ENCODE measurements around the gene TPBGL.

TPBGL gene

GRCh38 chr11:75276186-75276585 lies 35.6 kb downstream of the TPBGL start:
- H3K27me3 ChIP-seq (replicated peaks) = no peaks in the 10 kb centered on the region
- DNase-seq = no peak
- in situ Hi-C loops (cut with HindIII; ENCODE audit: low pct_ligation_motif_present, low sequenced_read_pairs) = no loop called here
- H3K27ac ChIP-seq = no peak overlapping the region
- no peak for TF ChIP-seq CTCF (IDR thresholded peaks at IDR 0.05; ENCODE audit: low read depth, low read length, missing control alignments)
- no peak overlapping the region for H3K4me3 ChIP-seq (ENCODE audit: low read depth, low read length)
- H3K36me3 ChIP-seq (replicated peaks) = no peaks in the 10 kb centered on the region

- H3K4me3 ChIP-seq (ENCODE audit: low read depth, low read length) = no peak overlapping the region
- DNase-seq = no peak
- no peak for TF ChIP-seq CTCF (IDR thresholded peaks at IDR 0.05; ENCODE audit: low read depth, low read length, missing control alignments)
- in situ Hi-C loops (cut with HindIII; ENCODE audit: low pct_ligation_motif_present, low sequenced_read_pairs) = no loop called here
- no peak overlapping the region for H3K27ac ChIP-seq
- no peaks in the 10 kb centered on the region for H3K27me3 ChIP-seq (replicated peaks)
- H3K36me3 ChIP-seq (replicated peaks) = no peaks in the 10 kb centered on the region
Observed at GRCh38 chr11:75276686-75277085, 36.1 kb downstream of the TPBGL start.

DNA sequence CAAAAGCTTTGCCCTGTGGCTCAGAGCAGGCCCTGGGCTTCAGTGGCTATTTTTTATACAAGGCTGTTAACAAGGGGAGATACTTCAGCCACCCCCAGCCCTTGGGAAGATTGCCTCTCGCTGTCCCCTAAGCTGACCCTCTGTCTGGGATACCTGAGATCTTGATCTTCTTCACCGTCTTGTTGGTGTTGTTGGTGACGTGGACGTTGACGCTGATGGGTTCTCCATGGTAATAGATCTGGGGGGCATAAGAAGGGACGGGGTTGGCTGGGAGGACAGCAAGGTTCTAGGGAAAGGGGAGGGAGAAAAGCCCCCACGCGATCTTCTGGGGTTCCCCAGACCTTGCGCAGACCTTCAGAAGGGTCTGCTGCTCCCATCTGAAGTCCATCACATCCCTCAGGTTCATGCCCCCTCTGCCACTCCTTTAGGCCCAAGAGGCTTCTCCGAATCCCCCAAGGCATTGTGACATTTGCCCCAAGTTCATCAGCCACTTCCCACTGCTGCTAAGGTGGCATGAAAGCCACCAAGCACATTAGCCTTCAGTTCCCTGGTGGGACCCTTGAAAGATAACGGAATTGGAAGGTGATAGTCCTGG lies 36.7 kb downstream of the TPBGL start:
- H3K27ac ChIP-seq = no peak overlapping the region
- TF ChIP-seq CTCF (IDR thresholded peaks at IDR 0.05; ENCODE audit: low read depth, low read length, missing control alignments) = no peak
- H3K36me3 ChIP-seq (replicated peaks) = no peaks in the 10 kb centered on the region
- no peak overlapping the region for H3K4me3 ChIP-seq (ENCODE audit: low read depth, low read length)
- no peaks in the 10 kb centered on the region for H3K27me3 ChIP-seq (replicated peaks)
- in situ Hi-C loops (cut with HindIII; ENCODE audit: low pct_ligation_motif_present, low sequenced_read_pairs) = no loop called here
- no peak for DNase-seq

DNA sequence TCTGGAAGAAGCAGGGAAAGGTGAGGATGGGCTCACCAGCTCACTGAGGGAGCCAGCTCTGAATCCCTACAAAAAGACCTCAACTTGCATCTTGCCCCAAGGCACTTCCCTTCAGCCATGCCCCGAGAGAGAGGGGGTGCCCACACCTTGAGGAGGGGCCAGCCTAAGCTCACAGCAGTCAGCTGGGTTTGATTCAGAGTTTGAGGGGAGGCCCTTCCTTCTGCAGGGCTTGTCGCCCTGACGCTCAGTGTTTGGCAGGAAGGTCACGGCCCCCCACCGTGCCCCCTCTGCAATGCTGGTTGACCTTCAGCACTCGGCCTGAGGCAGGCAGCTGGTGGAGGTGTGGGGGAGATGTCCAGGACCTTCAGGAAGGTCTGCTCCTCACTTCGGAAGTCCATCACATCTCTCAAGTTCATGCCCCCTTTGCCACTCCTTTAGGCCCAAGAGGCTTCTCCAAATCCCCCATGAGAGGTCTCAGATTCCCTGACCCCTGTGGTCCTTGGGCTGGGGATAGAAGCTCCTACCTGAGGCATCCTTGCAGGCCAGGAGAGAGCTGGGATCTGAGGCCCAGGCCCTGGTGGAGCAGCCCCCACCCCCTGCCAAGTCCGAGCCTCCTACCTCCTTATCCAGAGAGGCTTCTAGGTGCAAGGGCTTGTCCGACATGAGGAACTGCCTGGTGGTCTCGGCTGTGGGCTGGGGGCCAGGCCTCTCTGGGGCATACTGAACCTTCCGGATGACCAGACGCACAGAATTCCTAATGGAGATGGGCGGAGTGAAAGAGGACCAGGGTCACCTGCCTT lies 37.6 kb downstream of the TPBGL start:
- no peak for TF ChIP-seq CTCF (IDR thresholded peaks at IDR 0.05; ENCODE audit: low read depth, low read length, missing control alignments)
- no peak for DNase-seq
- Histone ChIP-seq H3K36me3 (replicated peaks) (no peaks in the 10 kb centered on the region), H3K27me3 (replicated peaks) (no peaks in the 10 kb centered on the region), H3K27ac (no peak overlapping the region), H3K4me3 (ENCODE audit: low read depth, low read length) (no peak overlapping the region)
- in situ Hi-C loops (cut with HindIII; ENCODE audit: low pct_ligation_motif_present, low sequenced_read_pairs) = no loop called here

DNA sequence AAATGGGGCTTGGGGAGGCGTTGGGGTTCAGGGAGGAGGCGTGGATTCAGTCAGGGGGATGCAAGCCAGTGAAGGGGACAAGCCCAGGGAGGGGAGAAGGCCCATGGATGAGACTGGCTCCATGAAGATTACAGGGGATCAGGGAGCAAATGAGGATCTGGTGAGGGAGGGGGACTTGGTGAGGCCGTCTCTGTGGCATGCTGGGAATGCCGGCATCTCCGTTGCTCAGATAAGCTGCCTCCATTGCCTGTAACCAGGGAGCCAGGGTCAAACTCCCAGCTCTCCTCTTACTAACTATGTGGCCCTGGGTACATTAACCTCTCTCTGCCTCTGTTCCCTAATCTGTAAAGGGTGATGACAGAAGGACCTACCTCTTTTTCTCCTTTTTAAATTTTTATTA lies 38.7 kb downstream of the TPBGL start:
- Histone ChIP-seq H3K27ac (no peak overlapping the region), H3K36me3 (replicated peaks) (no peaks in the 10 kb centered on the region), H3K27me3 (replicated peaks) (no peaks in the 10 kb centered on the region), H3K4me3 (ENCODE audit: low read depth, low read length) (no peak overlapping the region)
- no peak for TF ChIP-seq CTCF (IDR thresholded peaks at IDR 0.05; ENCODE audit: low read depth, low read length, missing control alignments)
- in situ Hi-C loops (cut with HindIII; ENCODE audit: low pct_ligation_motif_present, low sequenced_read_pairs) = no loop called here
- DNase-seq = no peak
